SH-SY5Y (cell line): ENCODE measurements around the gene CARF.

Source experiments
- GATA2 ChIP-seq: IDR thresholded peaks from 2 replicates; pipeline ENCODE4 v1.6.1; 2011; ENCODE audit warnings: mild to moderate bottlenecking, low read depth, low read length
- GATA3 ChIP-seq: IDR thresholded peaks from 2 replicates; pipeline ENCODE4 v1.6.1; 2011; ENCODE audit warnings: low read depth, mild to moderate bottlenecking, low read length, moderate library complexity

GRCh38 chr2:202982779-202983491 lies 70.9 kb downstream of the CARF start:
- no peak for TF ChIP-seq GATA2
- TF ChIP-seq GATA3: no peak
